HG03139 (cell line): ENCODE results near the gene IFIT2.
"Not testable (repeated sequence)": the region's sequence is repeated elsewhere in the genome, so short reads cannot be mapped to it uniquely, and the experiment has no call there.

Experiments
- ATAC-seq: cut with Tn5 transposase; IDR thresholded peaks from one replicate; pipeline ENCODE4 v1.9.1; 2021; ENCODE audit not compliant: unreplicated experiment

IFIT2 gene

GRCh38 chr10:89306434-89307268, 4.8 kb downstream of the IFIT2 start:
- no peak for ATAC-seq

GRCh38 chr10:89307269-89307577, 5.4 kb downstream of the IFIT2 start:
- ATAC-seq: no peak

- ATAC-seq: no peak
Measured at GRCh38 chr10:89308266-89308665, 6.4 kb downstream of the IFIT2 start.

GRCh38 chr10:89308736-89309135, 6.9 kb downstream of the IFIT2 start:
- no peak for ATAC-seq

GRCh38 chr10:89309156-89310055, 7.6 kb downstream of the IFIT2 start:
- no peak for ATAC-seq

GRCh38 chr10:89310056-89310893, 8.4 kb downstream of the IFIT2 start:
- ATAC-seq: no peak

GRCh38 chr10:89312973-89313372, 11.1 kb downstream of the IFIT2 start:
- ATAC-seq: no peak

- no peak for ATAC-seq
Measured at GRCh38 chr10:89314676-89315075, 12.8 kb downstream of the IFIT2 start.

GRCh38 chr10:89318047-89318446, 16.2 kb downstream of the IFIT2 start:
- not testable (repeated sequence) for ATAC-seq

- not testable (repeated sequence) for ATAC-seq
Measured at GRCh38 chr10:89325081-89325480, 23.2 kb downstream of the IFIT2 start.

- not testable (repeated sequence) for ATAC-seq
Measured at GRCh38 chr10:89325856-89326255, 24.0 kb downstream of the IFIT2 start.

- ATAC-seq: no peak
Measured at GRCh38 chr10:89327803-89328441, 26.1 kb downstream of the IFIT2 start, which contains the start of gene IFIT3. Gene IFIT3, plus strand, starts transcription at chr10:89327997. Its CDS starts 77 bp downstream, at chr10:89328074.

GRCh38 chr10:89329151-89329550, 27.3 kb downstream of the IFIT2 start:
- no peak for ATAC-seq

- ATAC-seq: not testable (repeated sequence)
Measured at GRCh38 chr10:89330014-89330413, 28.2 kb downstream of the IFIT2 start.

- no peak for ATAC-seq
Measured at GRCh38 chr10:89330537-89331212, 28.8 kb downstream of the IFIT2 start.

GRCh38 chr10:89331487-89332122, 29.8 kb downstream of the IFIT2 start:
- not testable (repeated sequence) for ATAC-seq

- ATAC-seq: peak; percentile 33
Measured at GRCh38 chr10:89332123-89332633, 30.3 kb downstream of the IFIT2 start.

- no peak for ATAC-seq
Measured at GRCh38 chr10:89335226-89335625, 33.4 kb downstream of the IFIT2 start.

GRCh38 chr10:89336241-89336640, 34.4 kb downstream of the IFIT2 start:
- no peak for ATAC-seq
